Stimulated activated CD8-positive, alpha-beta memory T cell treated with anti-CD3 and anti-CD28 coated beads, Interleukin-12 subunit alpha, Interleukin-12 subunit beta, amount 100 ng/mL, for 24 hours (primary cell): ENCODE data around the gene SEPTIN8.

Source experiments
- DNase-seq: peaks from one replicate; pipeline ENCODE4 v3.0.0-alpha.2; 2020; ENCODE audit errors: extremely low read depth

The SEPTIN8 gene

GRCh38 chr5:132782101-132782500, 5.1 kb upstream of the SEPTIN8 start:
- no peak for DNase-seq

- no peak for DNase-seq
Measured at GRCh38 chr5:132781029-132781428, 4.0 kb upstream of the SEPTIN8 start.

- DNase-seq, result no peak
Measured at GRCh38 chr5:132780577-132780976, 3.5 kb upstream of the SEPTIN8 start.

GRCh38 chr5:132779961-132780360, 2.9 kb upstream of the SEPTIN8 start:
- no peak for DNase-seq

GRCh38 chr5:132778856-132779255, 1.8 kb upstream of the SEPTIN8 start:
- DNase-seq, result no peak

- DNase-seq, result no peak
Measured at GRCh38 chr5:132778129-132778528, 1.1 kb upstream of the SEPTIN8 start.

- DNase-seq, result no peak
Measured at GRCh38 chr5:132776938-132777208, 166 bp downstream of the SEPTIN8 start.

GRCh38 chr5:132776131-132776937, 705 bp downstream of the SEPTIN8 start:
- no peak for DNase-seq

- no peak for DNase-seq
Measured at GRCh38 chr5:132775476-132775961, 1.5 kb downstream of the SEPTIN8 start.

GRCh38 chr5:132774896-132775295, 2.1 kb downstream of the SEPTIN8 start:
- no peak for DNase-seq

GRCh38 chr5:132774406-132774805, 2.6 kb downstream of the SEPTIN8 start:
- DNase-seq, result no peak

GRCh38 chr5:132773601-132774355, 3.3 kb downstream of the SEPTIN8 start:
- DNase-seq, result no peak

GRCh38 chr5:132773114-132773513, 3.9 kb downstream of the SEPTIN8 start:
- no peak for DNase-seq

- DNase-seq, result no peak
Measured at GRCh38 chr5:132772291-132773070, 4.6 kb downstream of the SEPTIN8 start.

GRCh38 chr5:132771503-132771998, 5.5 kb downstream of the SEPTIN8 start:
- no peak for DNase-seq

GRCh38 chr5:132770476-132771159, 6.4 kb downstream of the SEPTIN8 start:
- no peak for DNase-seq

- DNase-seq, result no peak
Measured at GRCh38 chr5:132768485-132768868, 8.6 kb downstream of the SEPTIN8 start.

GRCh38 chr5:132767150-132767549, 9.9 kb downstream of the SEPTIN8 start:
- no peak for DNase-seq

GRCh38 chr5:132766806-132767055, 10.3 kb downstream of the SEPTIN8 start:
- DNase-seq, result no peak

GRCh38 chr5:132766020-132766805, 10.8 kb downstream of the SEPTIN8 start:
- DNase-seq, result no peak
